Neural crest cell (in vitro differentiated cells): ENCODE data around the gene DEDD2. TPM values are rescaled to one million over a fixed set of nuclear protein-coding genes. Genes with fewer than 3 reads are reported as not detected.

Experiments
- DNase-seq: peaks from one replicate; pipeline ENCODE4 v3.0.0; 2021; ENCODE audit warnings: low read depth, mixed read lengths, low spot score
- H3K27ac Mint-ChIP-seq: one replicate; pipeline ENCODE4 v1.8.0; 2021; ENCODE audit warnings: mild to moderate bottlenecking, mixed read lengths; ENCODE audit not compliant: unreplicated experiment
- H3K27me3 Mint-ChIP-seq: 2 replicates; pipeline ENCODE4 v1.8.0; 2021; ENCODE audit warnings: low read depth, mild to moderate bottlenecking, mixed read lengths
- H3K36me3 Mint-ChIP-seq: 2 replicates; pipeline ENCODE4 v1.8.0; 2021; ENCODE audit warnings: low read depth, mild to moderate bottlenecking, mixed read lengths
- H3K4me1 Mint-ChIP-seq: 2 replicates; pipeline ENCODE4 v1.8.0; 2021; ENCODE audit warnings: mixed read lengths
- H3K4me3 Mint-ChIP-seq: one replicate; pipeline ENCODE4 v1.8.0; 2021; ENCODE audit warnings: mild to moderate bottlenecking, mixed read lengths
- H3K9me3 Mint-ChIP-seq: 2 replicates; pipeline ENCODE4 v1.8.0; 2021; ENCODE audit warnings: mixed read lengths
- CTCF ChIP-seq: fragments of 200-600 bp; sonication (generic); conservative IDR thresholded peaks from 2 replicates; pipeline ENCODE4 v1.5.0; 2021; ENCODE audit warnings: antibody characterized with exemption, mild to moderate bottlenecking
- total RNA-seq: library from RNA; stranded (reverse); gene quantifications from 2 replicates; pipeline ENCODE4 v1.2.1, GENCODE V29; 2021

The DEDD2 gene
- total RNA-seq, 1 donor from 2014 or later, result 21.5 TPM

- Mint-ChIP-seq H3K36me3 (no peaks in the 10 kb centered on the region), H3K4me3 (no peak overlapping the region)
Measured at GRCh38 chr19:42165146-42165545, 52.3 kb downstream of the DEDD2 start.

DNA sequence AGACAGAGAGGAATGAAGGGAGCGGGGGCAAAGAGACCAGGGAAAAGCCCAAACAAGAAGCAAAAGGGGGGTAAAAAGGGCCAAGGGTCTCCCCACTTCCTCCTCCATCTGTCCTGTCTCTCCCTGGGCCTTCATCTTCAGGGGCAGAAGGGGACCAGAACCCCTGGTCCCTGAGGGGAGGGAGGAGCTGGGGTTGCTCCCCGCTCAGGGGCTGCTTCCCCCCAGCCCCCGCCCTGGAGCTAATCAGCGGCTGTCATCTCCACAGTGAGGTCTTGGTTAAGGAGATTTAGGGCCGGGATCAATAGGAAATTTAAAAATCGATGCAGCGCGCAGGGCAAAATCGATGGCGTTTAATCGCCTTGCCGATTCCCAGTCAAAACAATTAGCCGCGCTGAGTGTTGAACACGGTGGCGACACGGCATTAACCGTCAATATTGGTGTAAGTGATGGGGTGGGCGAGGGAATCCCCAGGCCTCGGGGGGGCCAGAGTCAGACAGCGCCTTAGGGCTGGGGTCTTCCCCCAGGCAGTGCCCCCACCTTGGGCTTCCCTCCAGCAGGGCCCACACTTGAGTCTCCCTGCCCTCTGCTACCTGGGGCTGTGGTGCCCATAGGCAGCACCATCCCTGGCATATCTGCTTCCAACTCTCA is 55.7 kb downstream of the DEDD2 start:
- no peaks in the 10 kb centered on the region for H3K9me3 Mint-ChIP-seq
- peaks cover 8% of the 10 kb centered on the region for H3K4me1 Mint-ChIP-seq
- H3K36me3 Mint-ChIP-seq, result no peaks in the 10 kb centered on the region
- no peak for DNase-seq
- peaks cover 49% of the 10 kb centered on the region for H3K27me3 Mint-ChIP-seq
- H3K27ac Mint-ChIP-seq, result no peak overlapping the region
- H3K4me3 Mint-ChIP-seq, result no peak overlapping the region
- no peak for TF ChIP-seq CTCF

More at GRCh38 chr19:42165146-42165545, 52.3 kb downstream of the DEDD2 start:
- H3K4me1 Mint-ChIP-seq, result peaks cover 17% of the 10 kb centered on the region
- DNase-seq, result no peak
- H3K9me3 Mint-ChIP-seq, result no peaks in the 10 kb centered on the region
- no peak overlapping the region for H3K27ac Mint-ChIP-seq
- no peak for TF ChIP-seq CTCF
- peaks cover 33% of the 10 kb centered on the region for H3K27me3 Mint-ChIP-seq

DNA sequence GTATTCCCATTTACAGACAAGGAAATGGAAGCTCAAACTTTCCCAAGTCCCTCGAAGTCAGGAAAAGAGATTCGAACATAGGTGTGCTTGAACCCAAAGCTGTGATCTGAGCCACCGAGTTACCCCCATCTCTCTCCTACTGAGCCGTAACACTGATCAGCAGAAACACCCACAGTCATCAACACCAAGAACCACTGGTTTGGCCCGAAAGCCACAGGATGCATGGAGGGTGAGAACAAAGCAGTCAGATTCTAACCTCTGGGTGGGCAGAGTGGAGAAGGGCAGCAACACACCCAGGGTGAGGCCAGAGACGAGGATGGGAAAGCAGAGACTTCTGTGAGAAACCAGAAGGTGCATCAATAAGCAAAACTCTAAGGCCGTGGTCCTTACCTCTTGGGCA is 57.5 kb downstream of the DEDD2 start:
- no peaks in the 10 kb centered on the region for H3K9me3 Mint-ChIP-seq
- DNase-seq, result no peak
- H3K36me3 Mint-ChIP-seq, result no peaks in the 10 kb centered on the region
- H3K27ac Mint-ChIP-seq, result peak overlapping the region; percentile 59
- no peak for TF ChIP-seq CTCF
- no peak overlapping the region for H3K4me3 Mint-ChIP-seq
- H3K4me1 Mint-ChIP-seq, result peaks cover 16% of the 10 kb centered on the region
- H3K27me3 Mint-ChIP-seq, result peaks cover 55% of the 10 kb centered on the region

DNA sequence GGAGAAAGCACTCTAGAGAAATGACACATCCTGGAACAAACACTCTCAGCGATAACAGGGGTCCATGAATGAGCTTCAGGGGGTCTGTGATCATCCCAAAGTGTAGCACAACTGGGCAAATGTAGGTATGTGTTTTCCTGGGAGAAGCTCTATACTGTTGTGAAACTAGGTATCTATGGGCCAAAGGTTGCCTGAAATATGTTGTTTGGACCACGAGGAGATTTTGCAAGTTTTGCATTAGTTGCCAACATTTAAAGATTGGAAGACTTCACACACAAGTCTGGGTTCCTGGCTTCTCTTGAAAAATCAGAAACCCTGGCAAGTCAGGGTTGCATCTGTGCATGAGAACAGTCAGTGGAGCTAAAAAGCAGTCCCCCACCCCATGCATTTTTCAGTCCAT is 58.6 kb downstream of the DEDD2 start:
- Mint-ChIP-seq H3K27me3 (peaks cover 62% of the 10 kb centered on the region), H3K36me3 (no peaks in the 10 kb centered on the region), H3K4me1 (peaks cover 23% of the 10 kb centered on the region), H3K4me3 (no peak overlapping the region), H3K9me3 (no peaks in the 10 kb centered on the region), H3K27ac (no peak overlapping the region)
- no peak for DNase-seq
- no peak for TF ChIP-seq CTCF

GRCh38 chr19:42156571-42156970 is 60.9 kb downstream of the DEDD2 start:
- peaks cover 39% of the 10 kb centered on the region for H3K4me1 Mint-ChIP-seq

More at GRCh38 chr19:42156571-42156970, 60.9 kb downstream of the DEDD2 start:
- no peak overlapping the region for H3K27ac Mint-ChIP-seq
- DNase-seq, result no peak
- TF ChIP-seq CTCF, result no peak
- H3K4me3 Mint-ChIP-seq, result no peak overlapping the region
- peaks cover 65% of the 10 kb centered on the region for H3K27me3 Mint-ChIP-seq
- H3K36me3 Mint-ChIP-seq, result no peaks in the 10 kb centered on the region
- H3K9me3 Mint-ChIP-seq, result no peaks in the 10 kb centered on the region
